Measurements from ENCODE around the gene GPR153. TPM values are rescaled to one million over a fixed set of nuclear protein-coding genes. Genes with fewer than 3 reads are reported as not detected.

GPR153 gene
- total and polyA plus RNA-seq, 2 of the 8 experiments (the other 6 are each of a cell fraction or from before 2014, with no cell fraction given) = 5.7 to 8.1 TPM

DNA sequence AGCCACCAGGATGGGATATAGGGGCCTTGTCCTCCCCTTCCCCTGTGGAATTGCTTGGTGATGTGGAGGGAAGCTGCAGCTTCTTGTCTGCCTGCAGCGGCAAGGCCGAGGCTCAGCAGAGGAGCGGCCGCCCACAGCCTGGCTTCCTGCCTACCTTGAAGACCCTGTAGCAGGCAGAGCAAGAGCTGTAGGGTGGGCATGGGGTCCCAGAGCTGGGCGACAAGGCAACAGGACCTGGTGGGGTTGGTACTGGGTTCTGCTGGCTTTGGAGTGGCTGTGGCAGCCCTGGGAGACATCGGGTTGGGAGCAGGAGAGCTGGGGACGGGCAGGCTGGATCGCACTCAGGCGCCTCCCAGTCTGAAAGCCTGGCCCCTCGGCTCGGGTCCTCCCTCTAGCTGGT, 5.7 kb upstream of the GPR153 start:
- Histone ChIP-seq H3K23me2 (ENCODE audit: low read depth, low read length) (no peaks in the 10 kb centered on the region), H3K27ac (ENCODE audit: low read depth, low read length) (no peak overlapping the region), H4K20me1 (replicated peaks in 1 of 2; ENCODE audit: control insufficient read depth in 1 of 2, insufficient read depth in 2 of 2, low read length in 2 of 2) (peaks cover 5 to 22% of the 10 kb centered on the region in 2 experiments), H2BK5ac (ENCODE audit: low read depth, low read length) (no peak overlapping the region; the same call in 1 of the 2 replicates), H3K79me1 (ENCODE audit: low read depth, low read length) (no peaks in the 10 kb centered on the region), H3K18ac (ENCODE audit: extremely low read depth, low read length) (no peak overlapping the region), H3K27me3 (replicated peaks in 1 of 4; ENCODE audit: control insufficient read depth in 3 of 4, extremely low read depth in 1 of 4, insufficient read depth in 3 of 4, low read length in 3 of 4) (peaks cover 0 to 2% (median 0%) of the 10 kb centered on the region in 4 experiments; a peak in 3 of 7 replicates), H2BK15ac (ENCODE audit: low read length) (no peak overlapping the region), H3K4ac (replicated peaks; ENCODE audit: insufficient read length, low read depth, low read length) (no peak overlapping the region), H2AFZ (ENCODE audit: low read length) (no peak overlapping the region), H2AK5ac (ENCODE audit: low read depth, low read length) (no peak overlapping the region), H3K4me1 (replicated peaks in 1 of 4; ENCODE audit: control insufficient read depth in 3 of 4, insufficient read depth in 4 of 4, low read length in 3 of 4) (peaks cover 0 to 6% (median 3%) of the 10 kb centered on the region in 4 experiments; a peak in 5 of 7 replicates), H2BK12ac (ENCODE audit: low read depth, low read length) (no peak overlapping the region), H2BK20ac (ENCODE audit: low read length) (no peak overlapping the region), H3K9ac (replicated peaks in 1 of 4; ENCODE audit: extremely low read depth in 1 of 4, low read depth in 3 of 4, low read length in 3 of 4) (no peak overlapping the region), H4K8ac (ENCODE audit: extremely low read depth, insufficient read depth, low read length) (peak overlapping the region; percentile 35; the same call in 1 of the 2 replicates), H3K56ac (replicated peaks; ENCODE audit: insufficient read length, low read depth, low read length) (no peak overlapping the region), H2BK120ac (replicated peaks; ENCODE audit: low read depth, low read length) (no peak overlapping the region), H3K23ac (ENCODE audit: insufficient read length) (no peak overlapping the region), H3K9me3 (ENCODE audit: insufficient read depth in 2 of 2, low read depth in 1 of 2, low read length in 1 of 2) (no peaks in the 10 kb centered on the region), H4K5ac (ENCODE audit: insufficient read length, low read depth, low read length) (no peak overlapping the region), H3K79me2 (ENCODE audit: control insufficient read depth in 1 of 2, insufficient read depth in 2 of 2, low read length in 2 of 2) (no peaks in the 10 kb centered on the region), H3K36me3 (ENCODE audit: control insufficient read depth in 2 of 4, insufficient read depth in 4 of 4, low read length in 3 of 4) (no peaks in the 10 kb centered on the region), H3K4me3 (ENCODE audit: extremely low read depth in 1 of 4, insufficient read depth in 2 of 4, low read depth in 3 of 4, low read length in 4 of 4) (no peak overlapping the region), H4K91ac (replicated peaks; ENCODE audit: insufficient read length, low read length) (no peak overlapping the region), H3K4me2 (ENCODE audit: insufficient read depth in 1 of 2, low read depth in 2 of 2, low read length in 2 of 2) (no peak overlapping the region), H3K14ac (ENCODE audit: insufficient read length) (no peak overlapping the region)
- CTCF ChIA-PET (ENCODE audit: partially characterized antibody) = interaction anchor here (0.6 to 7.0 kb wide), 18 partner anchors 8 to 232 kb away, joined by 3 to 51 read pairs (median 4); no protein-coding TSS in a partner anchor
- POLR2A ChIA-PET (ENCODE audit: partially characterized antibody) = interaction anchor here (0.6 to 1.2 kb wide), 3 partner anchors 20 to 193 kb away, joined by 3 read pairs; no protein-coding TSS in a partner anchor
- 92% methylated on average over 11 of the region's 11 CpGs; no CpG with 5 or more reads in 1 of the 2 experiments for WGBS, 2 experiments (ENCODE audit: extremely low coverage in 1 of 2, insufficient coverage in 1 of 2, insufficient read length in 1 of 2, insufficient replicate concordance in 2 of 2, low coverage in 1 of 2, low lambda C conversion rate in 2 of 2, missing lambda C conversion rate in 1 of 2)
- no peak for DNase-seq (ENCODE audit: low read depth in 1 of 2, low spot score in 2 of 2)
- FAIRE-seq = no peak
- TF ChIP-seq RXRA (IDR thresholded peaks at IDR 0.05; ENCODE audit: insufficient read depth, low read depth, low read length) (no peak), JUND (IDR thresholded peaks at IDR 0.05; ENCODE audit: low read length) (no peak)

Data from H1 (cell line).